Measurements from ENCODE around the gene CSRP3. TPM values are rescaled to one million over a fixed set of nuclear protein-coding genes. Genes with fewer than 3 reads are reported as not detected.
"Not testable (repeated sequence)": the region's sequence is repeated elsewhere in the genome, so short reads cannot be mapped to it uniquely, and the experiment has no call there.

Gene CSRP3
- total and polyA plus RNA-seq, 12 donors, result 0.17 to 2.3 (median 0.32) TPM; not detected in 9

- Histone ChIP-seq H3K4me3 (no peak overlapping the region), H3K27me3 (no peaks in the 10 kb centered on the region), H3K4me1 (replicated peaks in 1 of 2) (no peaks in the 10 kb centered on the region), H3K9me3 (replicated peaks in 1 of 3) (no peaks in the 10 kb centered on the region), H3K27ac (no peak overlapping the region), H3K36me3 (replicated peaks in 1 of 2) (peaks cover 0 to 5% of the 10 kb centered on the region in 2 donors)
- no peak for DNase-seq
- intact Hi-C loops (cut with DNase I), result no loop called here
- WGBS, 4 donors, result 64 to 91% (median 75%) methylated on average over 3 of the region's 3 CpGs
- TF ChIP-seq POLR2A (IDR thresholded peaks at IDR 0.05) (no peak), CTCF (IDR thresholded peaks at IDR 0.05) (no peak)
Measured at GRCh38 chr11:19145319-19145718, 56.5 kb downstream of the CSRP3 start.

- H3K9me3 ChIP-seq (replicated peaks in 1 of 3); H3K36me3 ChIP-seq (replicated peaks in 1 of 2); H3K4me1 ChIP-seq (replicated peaks in 1 of 2); H3K27me3 ChIP-seq; intact Hi-C loops (cut with DNase I); DNase-seq; H3K4me3 ChIP-seq; H3K27ac ChIP-seq: not testable (repeated sequence)
- 92 to 100% (median 97%) methylated on average over 4 of the region's 4 CpGs for WGBS, 4 donors
Measured at GRCh38 chr11:19136884-19137283, 64.9 kb downstream of the CSRP3 start.

- H3K4me1 ChIP-seq (replicated peaks in 1 of 2), result no peaks in the 10 kb centered on the region
- 93 to 100% (median 100%) methylated on average over 1 of the region's 1 CpG for WGBS, 4 donors
- no peak overlapping the region for H3K27ac ChIP-seq
- no peaks in the 10 kb centered on the region for H3K36me3 ChIP-seq (replicated peaks in 1 of 2)
- H3K9me3 ChIP-seq (replicated peaks in 1 of 3), result no peaks in the 10 kb centered on the region
- no peak for DNase-seq
- no peak overlapping the region for H3K4me3 ChIP-seq
- intact Hi-C loops (cut with DNase I), result no loop called here
- H3K27me3 ChIP-seq, result no peaks in the 10 kb centered on the region
- TF ChIP-seq CTCF (IDR thresholded peaks at IDR 0.05) (no peak), POLR2A (IDR thresholded peaks at IDR 0.05) (no peak)
Measured at GRCh38 chr11:19134004-19134403, 67.8 kb downstream of the CSRP3 start.

Other genes starting within 250 kb of the CSRP3 start
- not detected for gene MRGPRX2, start 141.3 kb downstream of the CSRP3 start, total RNA-seq
- not detected for gene MRGPRX2, start 141.3 kb downstream of the CSRP3 start, polyA plus RNA-seq
- gene ZDHHC13, start 84.8 kb downstream of the CSRP3 start, total RNA-seq, result 10 to 100 TPM in 3 of 9 donors, 1 to 10 TPM in 6; 6.5 to 30.7 (median 7.7) TPM
- 10 to 100 TPM in 1 of 3 donors, 1 to 10 TPM in 2; 8.9 to 10.9 (median 9.0) TPM for gene ZDHHC13, start 84.8 kb downstream of the CSRP3 start, polyA plus RNA-seq
- 1 to 10 TPM in 1 of 9 donors, under 1 TPM in 7, not detected in 1; 0.23 to 4.4 (median 0.47) TPM for gene E2F8, start 39.0 kb upstream of the CSRP3 start, total RNA-seq
- gene E2F8, start 39.0 kb upstream of the CSRP3 start, polyA plus RNA-seq, result under 1 TPM in 2 of 3 donors, not detected in 1; 0.07 to 0.55 TPM

All from adrenal gland (tissue), 12 donors.